ENCODE measurements around the gene HIVEP3. TPM values are rescaled to one million over a fixed set of nuclear protein-coding genes. Genes with fewer than 3 reads are reported as not detected.
A peak's percentile ranks its signal among the peaks of the same experiment; 100 is the strongest.

Gene HIVEP3
- total RNA-seq, 1 donor from 2014 or later = 5.8 TPM

GRCh38 chr1:41609166-41609883, 309.4 kb downstream of the HIVEP3 start:
- DNase-seq (ENCODE audit: low read depth) = no peak
- H3K27me3 ChIP-seq (ENCODE audit: control insufficient read depth, insufficient read depth, low read length) = no peaks in the 10 kb centered on the region
- TF ChIP-seq, protein P1, sequence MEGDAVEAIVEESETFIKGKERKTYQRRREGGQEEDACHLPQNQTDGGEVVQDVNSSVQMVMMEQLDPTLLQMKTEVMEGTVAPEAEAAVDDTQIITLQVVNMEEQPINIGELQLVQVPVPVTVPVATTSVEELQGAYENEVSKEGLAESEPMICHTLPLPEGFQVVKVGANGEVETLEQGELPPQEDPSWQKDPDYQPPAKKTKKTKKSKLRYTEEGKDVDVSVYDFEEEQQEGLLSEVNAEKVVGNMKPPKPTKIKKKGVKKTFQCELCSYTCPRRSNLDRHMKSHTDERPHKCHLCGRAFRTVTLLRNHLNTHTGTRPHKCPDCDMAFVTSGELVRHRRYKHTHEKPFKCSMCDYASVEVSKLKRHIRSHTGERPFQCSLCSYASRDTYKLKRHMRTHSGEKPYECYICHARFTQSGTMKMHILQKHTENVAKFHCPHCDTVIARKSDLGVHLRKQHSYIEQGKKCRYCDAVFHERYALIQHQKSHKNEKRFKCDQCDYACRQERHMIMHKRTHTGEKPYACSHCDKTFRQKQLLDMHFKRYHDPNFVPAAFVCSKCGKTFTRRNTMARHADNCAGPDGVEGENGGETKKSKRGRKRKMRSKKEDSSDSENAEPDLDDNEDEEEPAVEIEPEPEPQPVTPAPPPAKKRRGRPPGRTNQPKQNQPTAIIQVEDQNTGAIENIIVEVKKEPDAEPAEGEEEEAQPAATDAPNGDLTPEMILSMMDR (IDR thresholded peaks at IDR 0.05; ENCODE audit: insufficient read depth, low read length, poor library complexity, severe bottlenecking) = no peak
- no peaks in the 10 kb centered on the region for H3K36me3 ChIP-seq (ENCODE audit: control insufficient read depth, insufficient read depth, low read length)
- no peak overlapping the region for H3K4me3 ChIP-seq (ENCODE audit: low read depth, low read length)

DNA sequence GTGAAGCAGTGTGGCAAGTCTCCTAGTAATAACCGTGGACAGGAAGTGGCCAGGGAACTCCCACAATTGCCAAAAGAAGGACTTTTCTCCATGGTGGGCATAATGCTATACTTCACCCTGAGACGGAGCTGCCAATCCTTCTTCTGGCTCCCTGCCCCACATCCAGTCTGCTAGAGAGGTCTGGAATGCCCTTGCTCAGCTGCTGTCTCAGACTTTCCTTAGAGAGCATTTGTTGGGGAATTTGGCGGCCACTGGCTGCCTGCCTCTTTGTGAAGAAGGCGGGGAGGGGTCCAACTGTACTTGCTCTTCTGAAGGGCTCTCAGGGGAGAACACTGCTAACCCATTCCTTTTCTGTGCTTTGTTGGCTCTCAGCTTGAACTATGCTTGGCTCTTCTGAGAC, 310.5 kb downstream of the HIVEP3 start:
- TF ChIP-seq, protein P1 (IDR thresholded peaks at IDR 0.05; ENCODE audit: insufficient read depth, low read length, poor library complexity, severe bottlenecking) = no peak
- Histone ChIP-seq H3K36me3 (ENCODE audit: control insufficient read depth, insufficient read depth, low read length) (no peaks in the 10 kb centered on the region), H3K27me3 (ENCODE audit: control insufficient read depth, insufficient read depth, low read length) (no peaks in the 10 kb centered on the region), H3K4me3 (ENCODE audit: low read depth, low read length) (no peak overlapping the region)
- no peak for DNase-seq (ENCODE audit: low read depth)

GRCh38 chr1:41607808-41608207, 310.9 kb downstream of the HIVEP3 start:
- Histone ChIP-seq H3K27me3 (ENCODE audit: control insufficient read depth, insufficient read depth, low read length) (no peaks in the 10 kb centered on the region), H3K36me3 (ENCODE audit: control insufficient read depth, insufficient read depth, low read length) (no peaks in the 10 kb centered on the region), H3K4me3 (ENCODE audit: low read depth, low read length) (no peak overlapping the region)
- TF ChIP-seq, protein P1 (IDR thresholded peaks at IDR 0.05; ENCODE audit: insufficient read depth, low read length, poor library complexity, severe bottlenecking) = no peak
- no peak for DNase-seq (ENCODE audit: low read depth)

GRCh38 chr1:41599912-41600311, 318.8 kb downstream of the HIVEP3 start:
- Histone ChIP-seq H3K4me3 (ENCODE audit: low read depth, low read length) (no peak overlapping the region), H3K27me3 (ENCODE audit: control insufficient read depth, insufficient read depth, low read length) (no peaks in the 10 kb centered on the region), H3K36me3 (ENCODE audit: control insufficient read depth, insufficient read depth, low read length) (no peaks in the 10 kb centered on the region)
- TF ChIP-seq, protein P1 (IDR thresholded peaks at IDR 0.05; ENCODE audit: insufficient read depth, low read length, poor library complexity, severe bottlenecking) = peak; percentile 69
- no peak for DNase-seq (ENCODE audit: low read depth)

DNA sequence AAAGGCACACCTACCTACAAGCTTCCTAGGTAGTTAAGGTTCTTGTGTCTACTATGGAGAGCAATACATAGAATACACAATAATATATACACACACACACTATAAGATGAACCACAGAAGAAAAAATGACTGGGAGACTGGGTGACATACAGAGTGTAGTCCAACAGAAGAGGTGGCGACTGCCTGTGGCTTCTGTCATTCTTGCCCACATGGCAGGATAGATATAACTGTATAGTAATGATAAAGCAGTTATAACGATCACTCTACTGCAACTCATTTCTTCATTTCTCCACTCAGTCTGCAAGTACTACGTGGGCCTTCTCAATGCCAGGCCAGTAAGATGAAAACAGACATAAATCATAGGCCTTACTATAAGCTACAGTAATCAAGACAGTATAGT, 320.4 kb downstream of the HIVEP3 start:
- Histone ChIP-seq H3K36me3 (ENCODE audit: control insufficient read depth, insufficient read depth, low read length) (no peaks in the 10 kb centered on the region), H3K4me3 (ENCODE audit: low read depth, low read length) (no peak overlapping the region), H3K27me3 (ENCODE audit: control insufficient read depth, insufficient read depth, low read length) (no peaks in the 10 kb centered on the region)
- no peak for DNase-seq (ENCODE audit: low read depth)
- TF ChIP-seq, protein P1 (IDR thresholded peaks at IDR 0.05; ENCODE audit: insufficient read depth, low read length, poor library complexity, severe bottlenecking) = no peak
